ENCODE data around the gene TINAGL1.

TINAGL1 gene

DNA sequence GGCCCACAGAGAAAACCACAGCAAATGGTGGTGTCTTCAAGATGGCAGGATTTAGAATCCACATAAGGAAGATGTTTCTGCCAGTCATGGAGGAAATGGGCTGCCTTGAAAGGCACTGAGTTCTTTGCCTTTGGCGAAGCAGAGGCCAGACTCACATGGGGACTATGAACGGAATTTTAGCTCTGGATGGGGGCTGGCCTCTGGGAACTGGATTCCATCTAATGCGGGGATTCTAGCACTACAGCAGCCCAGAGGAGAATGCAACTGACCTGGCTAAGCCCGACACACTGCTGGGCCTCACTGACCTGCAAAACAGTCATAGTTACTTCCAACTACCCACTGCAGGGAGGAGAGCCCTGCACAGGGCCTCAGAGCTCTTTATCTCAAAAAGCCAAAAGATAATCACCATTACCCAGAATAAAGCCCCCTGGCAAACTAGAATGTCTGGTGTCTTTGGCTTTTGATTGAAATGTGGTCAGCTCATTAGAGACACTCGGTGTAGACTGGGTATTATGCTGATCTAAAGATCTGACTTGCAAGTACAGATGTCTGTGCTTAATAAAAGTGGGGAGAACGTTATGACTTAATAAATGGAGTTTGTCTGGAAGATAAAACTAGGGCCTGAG is 52.7 kb downstream of the TINAGL1 start:
- DNase-seq = no peak

GRCh38 chr1:31632649-31633048 is 56.3 kb downstream of the TINAGL1 start:
- no peak for DNase-seq

GRCh38 chr1:31633117-31633516 is 56.8 kb downstream of the TINAGL1 start:
- no peak for DNase-seq
